ENCODE results near the gene PTGS2.

- TF ChIP-seq EZH2 (IDR thresholded peaks at IDR 0.05; ENCODE audit: borderline replicate concordance, low read length): no peak
- no peak for TF ChIP-seq CTCF (conservative IDR thresholded peaks at IDR 0.05 in 1 of 2, IDR thresholded peaks at IDR 0.05 in 1 of 2; ENCODE audit: extremely low read depth in 1 of 2, insufficient read depth in 1 of 2, low read depth in 1 of 2, low read length in 2 of 2)
Measured at GRCh38 chr1:186623551-186623950, 56.7 kb downstream of the PTGS2 start.
